Measurements from ENCODE around the gene ABCB6.

Gene ABCB6

GRCh38 chr2:219184121-219184520 is 34.6 kb downstream of the ABCB6 start:
- H3K79me2 ChIP-seq (ENCODE audit: insufficient read depth, low read length), result peaks cover 13% of the 10 kb centered on the region
- H3K36me3 ChIP-seq (ENCODE audit: low read length), result no peaks in the 10 kb centered on the region
- no peaks in the 10 kb centered on the region for H3K9me2 ChIP-seq (replicated peaks; ENCODE audit: insufficient read depth, low read length)
- no peak overlapping the region for H3K9ac ChIP-seq (ENCODE audit: low read length)
- H3K27ac ChIP-seq (ENCODE audit: low read depth, low read length), result no peak overlapping the region
- H2AFZ ChIP-seq (ENCODE audit: low read depth, low read length, severe bottlenecking), result no peak overlapping the region
- no peak overlapping the region for H3K4me3 ChIP-seq (ENCODE audit: insufficient read depth, low read length, poor library complexity, severe bottlenecking)
- no peak for TF ChIP-seq CTCF (IDR thresholded peaks at IDR 0.05; ENCODE audit: insufficient read depth, low read length, poor library complexity, severe bottlenecking)
- no peak for TF ChIP-seq EZH2phosphoT487 (conservative IDR thresholded peaks at IDR 0.05; ENCODE audit: low read length)
- no peaks in the 10 kb centered on the region for H3K27me3 ChIP-seq (ENCODE audit: low read length)
- H3K4me2 ChIP-seq (ENCODE audit: low read depth, low read length, poor library complexity, severe bottlenecking), result no peak overlapping the region
- no peaks in the 10 kb centered on the region for H3K9me3 ChIP-seq (ENCODE audit: insufficient read depth, low read length)
- H3F3A ChIP-seq (ENCODE audit: insufficient read depth), result no peaks in the 10 kb centered on the region
- H4K20me1 ChIP-seq (ENCODE audit: low read depth, low read length), result no peaks in the 10 kb centered on the region

GRCh38 chr2:219183151-219183772 is 35.5 kb downstream of the ABCB6 start:
- Histone ChIP-seq H3K79me2 (ENCODE audit: insufficient read depth, low read length) (peaks cover 20% of the 10 kb centered on the region), H3K4me3 (ENCODE audit: insufficient read depth, low read length, poor library complexity, severe bottlenecking) (no peak overlapping the region), H3F3A (ENCODE audit: insufficient read depth) (no peaks in the 10 kb centered on the region), H3K9ac (ENCODE audit: low read length) (no peak overlapping the region), H3K9me2 (replicated peaks; ENCODE audit: insufficient read depth, low read length) (no peaks in the 10 kb centered on the region), H4K20me1 (ENCODE audit: low read depth, low read length) (no peaks in the 10 kb centered on the region), H3K4me2 (ENCODE audit: low read depth, low read length, poor library complexity, severe bottlenecking) (no peak overlapping the region), H3K36me3 (ENCODE audit: low read length) (no peaks in the 10 kb centered on the region), H2AFZ (ENCODE audit: low read depth, low read length, severe bottlenecking) (no peak overlapping the region), H3K9me3 (ENCODE audit: insufficient read depth, low read length) (no peaks in the 10 kb centered on the region), H3K27me3 (ENCODE audit: low read length) (no peaks in the 10 kb centered on the region), H3K27ac (ENCODE audit: low read depth, low read length) (no peak overlapping the region)
- TF ChIP-seq CTCF (IDR thresholded peaks at IDR 0.05; ENCODE audit: insufficient read depth, low read length, poor library complexity, severe bottlenecking) (no peak), EZH2phosphoT487 (conservative IDR thresholded peaks at IDR 0.05; ENCODE audit: low read length) (no peak)

- H3K27ac ChIP-seq (ENCODE audit: low read depth, low read length), result no peak overlapping the region
Observed at GRCh38 chr2:219182331-219183150, 36.2 kb downstream of the ABCB6 start.

More at GRCh38 chr2:219182331-219183150, 36.2 kb downstream of the ABCB6 start:
- no peak overlapping the region for H3K4me2 ChIP-seq (ENCODE audit: low read depth, low read length, poor library complexity, severe bottlenecking)
- no peaks in the 10 kb centered on the region for H3K9me2 ChIP-seq (replicated peaks; ENCODE audit: insufficient read depth, low read length)
- no peaks in the 10 kb centered on the region for H4K20me1 ChIP-seq (ENCODE audit: low read depth, low read length)
- TF ChIP-seq CTCF (IDR thresholded peaks at IDR 0.05; ENCODE audit: insufficient read depth, low read length, poor library complexity, severe bottlenecking) (no peak), EZH2phosphoT487 (conservative IDR thresholded peaks at IDR 0.05; ENCODE audit: low read length) (no peak)
- H3K9me3 ChIP-seq (ENCODE audit: insufficient read depth, low read length), result no peaks in the 10 kb centered on the region
- H3K79me2 ChIP-seq (ENCODE audit: insufficient read depth, low read length), result peaks cover 20% of the 10 kb centered on the region
- H3K9ac ChIP-seq (ENCODE audit: low read length), result no peak overlapping the region
- H2AFZ ChIP-seq (ENCODE audit: low read depth, low read length, severe bottlenecking), result no peak overlapping the region
- no peak overlapping the region for H3K4me3 ChIP-seq (ENCODE audit: insufficient read depth, low read length, poor library complexity, severe bottlenecking)
- peaks cover 4% of the 10 kb centered on the region for H3F3A ChIP-seq (ENCODE audit: insufficient read depth)
- H3K36me3 ChIP-seq (ENCODE audit: low read length), result no peaks in the 10 kb centered on the region
- H3K27me3 ChIP-seq (ENCODE audit: low read length), result no peaks in the 10 kb centered on the region
